DND-41 (cell line): ENCODE measurements around the gene AP2A1.

Source experiments
- EZH2 ChIP-seq: IDR thresholded peaks from 3 replicates; pipeline ENCODE4 v1.6.1; 2012; ENCODE audit warnings: borderline replicate concordance, low read depth, mild to moderate bottlenecking, moderate library complexity, low read length, inconsistent platforms; ENCODE audit not compliant: severe bottlenecking
- TF ChIP-seq, protein P1 (sequence below): IDR thresholded peaks from 2 replicates; pipeline ENCODE4 v1.5.1; 2012; ENCODE audit warnings: borderline replicate concordance, low read length, moderate library complexity, mild to moderate bottlenecking; ENCODE audit not compliant: poor library complexity, severe bottlenecking; ENCODE audit errors: extremely low read depth

- TF ChIP-seq, protein P1, sequence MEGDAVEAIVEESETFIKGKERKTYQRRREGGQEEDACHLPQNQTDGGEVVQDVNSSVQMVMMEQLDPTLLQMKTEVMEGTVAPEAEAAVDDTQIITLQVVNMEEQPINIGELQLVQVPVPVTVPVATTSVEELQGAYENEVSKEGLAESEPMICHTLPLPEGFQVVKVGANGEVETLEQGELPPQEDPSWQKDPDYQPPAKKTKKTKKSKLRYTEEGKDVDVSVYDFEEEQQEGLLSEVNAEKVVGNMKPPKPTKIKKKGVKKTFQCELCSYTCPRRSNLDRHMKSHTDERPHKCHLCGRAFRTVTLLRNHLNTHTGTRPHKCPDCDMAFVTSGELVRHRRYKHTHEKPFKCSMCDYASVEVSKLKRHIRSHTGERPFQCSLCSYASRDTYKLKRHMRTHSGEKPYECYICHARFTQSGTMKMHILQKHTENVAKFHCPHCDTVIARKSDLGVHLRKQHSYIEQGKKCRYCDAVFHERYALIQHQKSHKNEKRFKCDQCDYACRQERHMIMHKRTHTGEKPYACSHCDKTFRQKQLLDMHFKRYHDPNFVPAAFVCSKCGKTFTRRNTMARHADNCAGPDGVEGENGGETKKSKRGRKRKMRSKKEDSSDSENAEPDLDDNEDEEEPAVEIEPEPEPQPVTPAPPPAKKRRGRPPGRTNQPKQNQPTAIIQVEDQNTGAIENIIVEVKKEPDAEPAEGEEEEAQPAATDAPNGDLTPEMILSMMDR: no peak
- no peak for TF ChIP-seq EZH2
Measured at GRCh38 chr19:49752701-49753100, 14.1 kb upstream of the AP2A1 start.
